ENCODE data around the gene MAP3K1. TPM values are rescaled to one million over a fixed set of nuclear protein-coding genes. Genes with fewer than 3 reads are reported as not detected.
"Not testable (repeated sequence)": the region's sequence is repeated elsewhere in the genome, so short reads cannot be mapped to it uniquely, and the experiment has no call there.

MAP3K1 gene
- 10 to 100 TPM; 18.1 to 18.7 TPM for total RNA-seq
- polyA plus RNA-seq, result 34.6 TPM

DNA sequence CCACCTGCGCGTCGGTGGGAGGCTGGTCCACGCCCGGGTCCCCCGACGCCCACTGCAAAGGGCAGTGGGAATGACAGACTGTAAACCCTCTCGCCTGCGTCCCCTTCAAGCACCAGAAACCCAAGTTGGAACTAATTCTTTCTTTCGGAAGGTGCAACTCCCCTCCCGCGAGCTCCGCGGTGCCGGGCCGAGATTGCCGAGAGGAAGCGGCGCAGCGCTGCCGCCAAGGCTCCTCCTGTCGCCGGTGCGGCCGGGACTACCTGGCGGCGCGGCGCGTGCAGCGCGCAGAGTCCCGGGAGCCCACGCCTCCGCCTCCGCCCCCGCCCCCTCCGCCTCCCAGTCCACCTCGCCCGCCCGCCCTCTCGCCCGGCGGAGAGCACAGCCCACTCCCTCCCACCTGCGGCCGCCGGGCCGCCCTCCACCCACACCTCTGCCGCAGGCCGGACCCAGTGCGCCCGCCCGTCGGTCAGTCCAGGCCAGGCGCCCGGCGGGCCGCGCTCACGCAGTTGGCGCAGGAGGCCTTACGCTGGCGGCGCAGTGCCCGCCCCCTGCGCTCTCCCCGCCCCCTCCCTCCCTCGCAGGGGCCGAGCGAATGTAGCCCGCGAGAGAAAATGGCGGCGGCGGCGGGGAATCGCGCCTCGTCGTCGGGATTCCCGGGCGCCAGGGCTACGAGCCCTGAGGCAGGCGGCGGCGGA, at the start of gene MAP3K1:
Gene MAP3K1 (plus strand): TSS at position 587 of the 695 bp plus-strand sequence. CDS start 25 bp downstream, at position 612.
- no peaks in the 10 kb centered on the region for H3K27me3 ChIP-seq (ENCODE audit: insufficient read depth, low read length, poor library complexity, severe bottlenecking)
- peak within 1 kb of the TSS; percentile 94 for H3K4me3 ChIP-seq (ENCODE audit: low read length)
- ChIA-PET POLR2A (interaction anchor here (1.0 to 1.2 kb wide), 2 partner anchors 12 to 136 kb away, joined by 4 to 5 read pairs; no protein-coding TSS in a partner anchor), CTCF (interaction anchor here (1.2 to 1.9 kb wide), 2 partner anchors 13 to 23 kb away, joined by 3 to 5 read pairs; no protein-coding TSS in a partner anchor)
- no peaks in the 10 kb centered on the region for H3K36me3 ChIP-seq (ENCODE audit: insufficient read depth, low read length)
- H3K27me3 Mint-ChIP-seq, result peaks cover 0 to 4% of the 10 kb centered on the region in 2 donors
- peak within 1 kb of the TSS; percentile 92 to 98 (median 94) for H3K4me3 Mint-ChIP-seq
- peaks cover 30% of the 10 kb centered on the region for H3K4me1 ChIP-seq (ENCODE audit: insufficient read depth, low read length)
- peak within 1 kb of the TSS; percentile 93 to 99 (median 95) for H3K27ac Mint-ChIP-seq
- H3K9me3 Mint-ChIP-seq, result no peaks in the 10 kb centered on the region
- H3K4me1 Mint-ChIP-seq, result peaks cover 32 to 45% (median 44%) of the 10 kb centered on the region in 3 donors
- H3K36me3 Mint-ChIP-seq, result peaks cover 0 to 12% (median 0%) of the 10 kb centered on the region in 3 donors
- no peaks in the 10 kb centered on the region for H3K9me3 ChIP-seq (ENCODE audit: low read length)
- peak; percentile 74 to 87 (median 85) for DNase-seq
- peak within 1 kb of the TSS; percentile 76 for H3K27ac ChIP-seq (ENCODE audit: low read depth, low read length)

DNA sequence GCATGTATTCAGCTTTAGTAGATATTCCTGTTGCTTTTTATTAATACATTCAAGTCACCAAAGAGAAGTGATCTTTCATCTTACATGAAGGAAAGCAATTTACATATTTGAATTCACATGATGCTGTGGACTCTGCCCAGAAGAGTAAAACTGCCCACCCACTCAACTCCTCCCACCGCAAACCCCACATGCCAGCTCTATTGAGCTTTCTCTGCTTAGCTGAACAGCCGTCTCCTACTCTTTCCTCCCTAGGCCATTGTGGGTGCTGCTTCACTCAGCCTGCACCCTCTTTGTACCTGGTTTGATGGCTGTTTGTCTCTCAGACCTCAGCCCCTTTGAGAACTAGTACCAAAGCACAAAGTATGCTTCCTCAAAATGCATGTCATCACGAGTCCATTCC, 48.4 kb upstream of the MAP3K1 start:
- Mint-ChIP-seq H3K36me3 (no peaks in the 10 kb centered on the region), H3K27me3 (peaks cover 0 to 5% of the 10 kb centered on the region in 2 donors), H3K9me3 (no peaks in the 10 kb centered on the region), H3K4me3 (no peak overlapping the region), H3K4me1 (no peaks in the 10 kb centered on the region), H3K27ac (no peak overlapping the region)
- Histone ChIP-seq H3K36me3 (ENCODE audit: insufficient read depth, low read length) (no peaks in the 10 kb centered on the region), H3K4me1 (ENCODE audit: insufficient read depth, low read length) (no peaks in the 10 kb centered on the region), H3K27ac (ENCODE audit: low read depth, low read length) (no peak overlapping the region), H3K27me3 (ENCODE audit: insufficient read depth, low read length, poor library complexity, severe bottlenecking) (no peaks in the 10 kb centered on the region), H3K4me3 (ENCODE audit: low read length) (no peak overlapping the region), H3K9me3 (ENCODE audit: low read length) (no peaks in the 10 kb centered on the region)
- DNase-seq, result no peak
- CTCF ChIA-PET, result no interaction called here
- POLR2A ChIA-PET, result no interaction called here

- CTCF ChIA-PET, result no interaction called here
- no peak overlapping the region for H3K4me3 Mint-ChIP-seq
- H3K36me3 Mint-ChIP-seq, result no peaks in the 10 kb centered on the region
- H3K4me1 Mint-ChIP-seq, result no peaks in the 10 kb centered on the region
- Histone ChIP-seq H3K9me3 (ENCODE audit: low read length) (no peaks in the 10 kb centered on the region), H3K27me3 (ENCODE audit: insufficient read depth, low read length, poor library complexity, severe bottlenecking) (no peaks in the 10 kb centered on the region), H3K36me3 (ENCODE audit: insufficient read depth, low read length) (no peaks in the 10 kb centered on the region), H3K27ac (ENCODE audit: low read depth, low read length) (no peak overlapping the region), H3K4me3 (ENCODE audit: low read length) (no peak overlapping the region), H3K4me1 (ENCODE audit: insufficient read depth, low read length) (no peaks in the 10 kb centered on the region)
- POLR2A ChIA-PET, result no interaction called here
- no peak overlapping the region for H3K27ac Mint-ChIP-seq
- H3K27me3 Mint-ChIP-seq, result no peaks in the 10 kb centered on the region
- H3K9me3 Mint-ChIP-seq, result no peaks in the 10 kb centered on the region
- DNase-seq, result no peak
These were observed 45.3 kb upstream of the MAP3K1 start for GRCh38 chr5:56769875-56770604.

DNA sequence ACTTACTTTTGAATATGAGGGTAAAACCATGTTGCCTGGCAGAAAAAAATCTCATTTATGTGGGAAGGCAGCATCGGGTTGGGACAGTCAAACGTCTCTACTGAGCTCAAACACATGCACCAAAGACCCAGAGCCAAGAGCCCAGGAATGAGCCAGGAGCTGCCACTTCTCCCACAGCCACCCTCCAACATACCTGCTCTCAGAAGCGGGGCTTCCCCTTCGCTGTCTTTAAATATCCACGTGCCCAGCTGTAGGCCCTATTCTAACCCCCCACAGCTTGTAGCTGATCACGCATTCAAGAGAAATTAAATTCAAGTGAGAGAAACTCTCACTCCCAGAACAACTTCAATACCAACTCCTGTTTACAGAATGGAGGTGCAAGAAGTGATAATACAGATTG, 42.6 kb upstream of the MAP3K1 start:
- Mint-ChIP-seq H3K4me1 (no peaks in the 10 kb centered on the region), H3K9me3 (peaks cover 0 to 7% (median 2%) of the 10 kb centered on the region in 5 donors), H3K27ac (no peak overlapping the region), H3K36me3 (no peaks in the 10 kb centered on the region), H3K27me3 (peaks cover under 1 to 3% of the 10 kb centered on the region in 2 donors), H3K4me3 (no peak overlapping the region)
- no peaks in the 10 kb centered on the region for H3K4me1 ChIP-seq (ENCODE audit: insufficient read depth, low read length)
- H3K9me3 ChIP-seq (ENCODE audit: low read length), result no peaks in the 10 kb centered on the region
- no peaks in the 10 kb centered on the region for H3K36me3 ChIP-seq (ENCODE audit: insufficient read depth, low read length)
- ChIA-PET CTCF (no interaction called here), POLR2A (no interaction called here)
- DNase-seq, result no peak
- H3K27me3 ChIP-seq (ENCODE audit: insufficient read depth, low read length, poor library complexity, severe bottlenecking), result no peaks in the 10 kb centered on the region
- H3K4me3 ChIP-seq (ENCODE audit: low read length), result no peak overlapping the region
- H3K27ac ChIP-seq (ENCODE audit: low read depth, low read length), result no peak overlapping the region

DNA sequence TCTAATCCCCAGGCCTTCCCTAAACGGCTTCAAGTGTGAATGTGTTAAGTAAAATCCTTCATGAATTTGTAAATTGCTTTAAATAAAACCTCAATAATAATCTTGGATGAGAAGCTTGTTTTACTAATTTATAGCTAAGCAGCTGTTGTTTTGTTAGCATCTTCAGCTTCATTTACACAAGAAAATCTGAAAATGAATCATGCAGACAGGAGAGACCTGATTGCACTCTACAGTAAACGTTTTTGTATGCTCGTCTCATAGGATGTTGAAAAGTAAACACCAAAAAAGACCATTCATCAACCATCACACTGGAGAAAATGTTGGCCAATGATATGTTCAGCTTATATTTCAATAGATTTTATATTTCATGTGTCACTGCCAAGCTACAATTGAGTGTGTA, 40.4 kb upstream of the MAP3K1 start:
- no peak for DNase-seq
- peaks cover 0 to 6% (median 0%) of the 10 kb centered on the region in 3 donors for H3K36me3 Mint-ChIP-seq
- Histone ChIP-seq H3K36me3 (ENCODE audit: insufficient read depth, low read length) (no peaks in the 10 kb centered on the region), H3K27ac (ENCODE audit: low read depth, low read length) (no peak overlapping the region), H3K9me3 (ENCODE audit: low read length) (no peaks in the 10 kb centered on the region), H3K4me1 (ENCODE audit: insufficient read depth, low read length) (no peaks in the 10 kb centered on the region), H3K27me3 (ENCODE audit: insufficient read depth, low read length, poor library complexity, severe bottlenecking) (no peaks in the 10 kb centered on the region), H3K4me3 (ENCODE audit: low read length) (no peak overlapping the region)
- no peak overlapping the region for H3K27ac Mint-ChIP-seq
- ChIA-PET POLR2A (no interaction called here), CTCF (no interaction called here)
- no peak overlapping the region for H3K4me3 Mint-ChIP-seq
- H3K9me3 Mint-ChIP-seq, result peaks cover 0 to 7% (median 2%) of the 10 kb centered on the region in 5 donors
- no peaks in the 10 kb centered on the region for H3K4me1 Mint-ChIP-seq
- peaks cover 2 to 3% of the 10 kb centered on the region in 2 donors for H3K27me3 Mint-ChIP-seq

DNA sequence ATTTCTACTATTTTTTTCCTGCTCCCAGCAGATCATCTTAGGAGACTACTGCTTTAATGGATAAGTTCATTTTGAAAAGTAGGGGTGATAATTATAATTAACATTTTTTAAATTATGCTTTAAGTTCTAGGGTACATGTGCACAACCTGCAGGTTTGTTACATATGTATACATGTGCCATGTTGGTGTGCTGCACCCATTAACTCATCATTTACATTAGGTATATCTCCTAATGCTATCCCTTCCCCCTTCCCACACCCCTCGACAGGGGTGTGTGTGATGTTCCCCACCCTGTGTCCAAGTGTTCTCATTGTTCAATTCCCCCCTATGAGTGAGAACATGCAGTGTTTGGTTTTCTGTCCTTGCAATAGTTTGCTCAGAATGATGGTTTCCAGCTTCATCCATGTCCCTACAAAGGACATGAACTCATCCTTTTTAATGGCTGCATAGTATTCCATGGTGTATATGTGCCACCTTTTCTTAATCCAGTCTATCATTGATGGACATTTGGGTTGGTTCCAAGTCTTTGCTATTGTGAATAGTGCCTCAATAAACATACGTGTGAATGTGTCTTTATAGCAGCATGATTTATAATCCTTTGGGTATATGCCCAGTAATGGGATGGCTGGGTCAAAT, 39.0 kb upstream of the MAP3K1 start:
- H3K27ac ChIP-seq (ENCODE audit: low read depth, low read length); H3K9me3 Mint-ChIP-seq; H3K9me3 ChIP-seq (ENCODE audit: low read length); H3K27me3 ChIP-seq (ENCODE audit: insufficient read depth, low read length, poor library complexity, severe bottlenecking); H3K4me1 ChIP-seq (ENCODE audit: insufficient read depth, low read length); DNase-seq; CTCF ChIA-PET; H3K4me3 ChIP-seq (ENCODE audit: low read length); H3K36me3 ChIP-seq (ENCODE audit: insufficient read depth, low read length); POLR2A ChIA-PET; H3K27me3 Mint-ChIP-seq; H3K4me1 Mint-ChIP-seq; H3K27ac Mint-ChIP-seq; H3K4me3 Mint-ChIP-seq: not testable (repeated sequence)
- H3K36me3 Mint-ChIP-seq, result peaks cover 0 to 12% (median 4%) of the 10 kb centered on the region in 3 donors

DNA sequence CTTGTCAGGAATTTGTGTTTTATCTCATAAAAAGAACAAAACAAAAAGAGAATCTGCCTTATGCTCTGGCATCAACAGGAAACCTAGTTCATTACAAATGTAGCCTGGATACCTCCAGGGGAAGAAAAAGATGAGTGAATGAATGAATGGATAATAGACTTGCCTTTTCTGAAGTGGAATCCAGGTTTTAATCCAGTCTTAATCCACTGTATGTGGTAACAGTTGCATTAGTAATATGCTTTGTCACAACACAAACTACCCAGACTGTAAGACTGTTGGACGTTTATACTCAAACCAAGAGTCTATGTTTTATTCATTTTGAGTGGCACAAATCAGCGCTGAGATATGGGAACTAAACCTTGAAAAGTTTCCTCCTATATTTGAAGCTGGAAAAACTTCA, 32.1 kb upstream of the MAP3K1 start:
- H3K27ac Mint-ChIP-seq, result no peak overlapping the region
- DNase-seq, result no peak
- peaks cover 5 to 29% of the 10 kb centered on the region in 2 donors for H3K27me3 Mint-ChIP-seq
- peaks cover 0 to 9% (median 3%) of the 10 kb centered on the region in 5 donors for H3K9me3 Mint-ChIP-seq
- H3K36me3 Mint-ChIP-seq, result peaks cover 0 to 17% (median 4%) of the 10 kb centered on the region in 3 donors
- Histone ChIP-seq H3K27me3 (ENCODE audit: insufficient read depth, low read length, poor library complexity, severe bottlenecking) (no peaks in the 10 kb centered on the region), H3K4me3 (ENCODE audit: low read length) (no peak overlapping the region), H3K36me3 (ENCODE audit: insufficient read depth, low read length) (no peaks in the 10 kb centered on the region), H3K4me1 (ENCODE audit: insufficient read depth, low read length) (no peaks in the 10 kb centered on the region), H3K27ac (ENCODE audit: low read depth, low read length) (no peak overlapping the region), H3K9me3 (ENCODE audit: low read length) (no peaks in the 10 kb centered on the region)
- H3K4me1 Mint-ChIP-seq, result no peaks in the 10 kb centered on the region
- ChIA-PET CTCF (no interaction called here), POLR2A (no interaction called here)
- H3K4me3 Mint-ChIP-seq, result no peak overlapping the region

DNA sequence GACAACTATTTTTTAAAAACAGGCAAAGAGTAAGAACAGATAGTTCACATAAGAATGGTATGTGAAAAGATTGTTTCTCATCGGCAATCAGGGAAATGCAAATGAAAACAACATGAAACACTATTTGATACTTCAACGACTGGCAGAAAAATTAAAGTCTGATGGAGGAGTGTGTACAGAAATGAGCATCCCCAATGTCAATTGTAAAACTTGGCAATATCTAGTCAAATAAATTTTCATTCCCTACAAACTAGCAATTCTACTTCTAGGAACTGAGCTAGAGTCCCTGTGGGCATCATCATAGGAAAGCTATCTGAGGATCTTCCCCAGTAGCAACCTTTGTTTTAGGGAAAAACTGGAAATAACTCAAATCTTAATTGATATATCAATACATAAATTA, 29.0 kb upstream of the MAP3K1 start:
- no peak overlapping the region for H3K27ac Mint-ChIP-seq
- peaks cover 0 to 2% (median 0%) of the 10 kb centered on the region in 5 donors for H3K9me3 Mint-ChIP-seq
- Histone ChIP-seq H3K9me3 (ENCODE audit: low read length) (no peaks in the 10 kb centered on the region), H3K27ac (ENCODE audit: low read depth, low read length) (no peak overlapping the region), H3K4me1 (ENCODE audit: insufficient read depth, low read length) (no peaks in the 10 kb centered on the region), H3K36me3 (ENCODE audit: insufficient read depth, low read length) (no peaks in the 10 kb centered on the region), H3K27me3 (ENCODE audit: insufficient read depth, low read length, poor library complexity, severe bottlenecking) (no peaks in the 10 kb centered on the region), H3K4me3 (ENCODE audit: low read length) (no peak overlapping the region)
- H3K4me1 Mint-ChIP-seq, result no peaks in the 10 kb centered on the region
- H3K27me3 Mint-ChIP-seq, result peaks cover 3 to 23% of the 10 kb centered on the region in 2 donors
- H3K4me3 Mint-ChIP-seq, result no peak overlapping the region
- ChIA-PET POLR2A (no interaction called here), CTCF (no interaction called here)
- DNase-seq, result no peak
- H3K36me3 Mint-ChIP-seq, result peaks cover 0 to 4% (median 0%) of the 10 kb centered on the region in 3 donors

Data from CD8-positive, alpha-beta memory T cell (primary cell).